KOPT-K1 (cell line): ENCODE data around the gene EVA1A.
"Not testable (repeated sequence)": the region's sequence is repeated elsewhere in the genome, so short reads cannot be mapped to it uniquely, and the experiment has no call there.

ENCODE experiments used
- H3K27ac ChIP-seq: fragments of 200-600 bp; sonication (generic); 2 replicates; pipeline ENCODE4 v1.5.1; 2016; ENCODE audit warnings: antibody characterized with exemption, mild to moderate bottlenecking, low read depth, low read length; ENCODE audit not compliant: poor library complexity, severe bottlenecking
- H3K36me3 ChIP-seq: fragments of 200-600 bp; sonication (generic); 2 replicates; pipeline ENCODE4 v1.5.1; 2017; ENCODE audit warnings: antibody characterized with exemption, mild to moderate bottlenecking, low read length, moderate library complexity; ENCODE audit not compliant: insufficient read depth
- H3K9me3 ChIP-seq: fragments of 200-600 bp; sonication (generic); 2 replicates; pipeline ENCODE4 v1.5.1; 2017; ENCODE audit warnings: antibody characterized with exemption, low read length, mild to moderate bottlenecking; ENCODE audit not compliant: insufficient read depth, poor library complexity, severe bottlenecking

EVA1A gene

GRCh38 chr2:75506101-75506697 is 54.5 kb downstream of the EVA1A start:
- Histone ChIP-seq H3K9me3 (no peaks in the 10 kb centered on the region), H3K36me3 (no peaks in the 10 kb centered on the region), H3K27ac (no peak overlapping the region)

- no peak overlapping the region for H3K27ac ChIP-seq
- H3K9me3 ChIP-seq = no peaks in the 10 kb centered on the region
Observed at GRCh38 chr2:75505012-75505411, 55.7 kb downstream of the EVA1A start.

GRCh38 chr2:75503048-75503607 is 57.6 kb downstream of the EVA1A start:
- Histone ChIP-seq H3K27ac (no peak overlapping the region), H3K9me3 (no peaks in the 10 kb centered on the region)

More at GRCh38 chr2:75505012-75505411, 55.7 kb downstream of the EVA1A start:
- no peaks in the 10 kb centered on the region for H3K36me3 ChIP-seq

GRCh38 chr2:75500633-75501032 is 60.1 kb downstream of the EVA1A start:
- Histone ChIP-seq H3K27ac (no peak overlapping the region), H3K9me3 (no peaks in the 10 kb centered on the region), H3K36me3 (no peaks in the 10 kb centered on the region)

More at GRCh38 chr2:75503048-75503607, 57.6 kb downstream of the EVA1A start:
- no peaks in the 10 kb centered on the region for H3K36me3 ChIP-seq

GRCh38 chr2:75499534-75499933 is 61.2 kb downstream of the EVA1A start:
- no peaks in the 10 kb centered on the region for H3K36me3 ChIP-seq
- no peaks in the 10 kb centered on the region for H3K9me3 ChIP-seq
- no peak overlapping the region for H3K27ac ChIP-seq

- Histone ChIP-seq H3K9me3 (no peaks in the 10 kb centered on the region), H3K36me3 (no peaks in the 10 kb centered on the region), H3K27ac (no peak overlapping the region)
Observed at GRCh38 chr2:75498907-75499306, 61.8 kb downstream of the EVA1A start.

GRCh38 chr2:75497256-75497655 is 63.5 kb downstream of the EVA1A start:
- no peak overlapping the region for H3K27ac ChIP-seq
- H3K36me3 ChIP-seq = no peaks in the 10 kb centered on the region
- H3K9me3 ChIP-seq = no peaks in the 10 kb centered on the region

- Histone ChIP-seq H3K27ac (no peak overlapping the region), H3K9me3 (no peaks in the 10 kb centered on the region), H3K36me3 (no peaks in the 10 kb centered on the region)
Observed at GRCh38 chr2:75495862-75496261, 64.9 kb downstream of the EVA1A start.

- H3K9me3 ChIP-seq = no peaks in the 10 kb centered on the region
- H3K36me3 ChIP-seq = no peaks in the 10 kb centered on the region
- H3K27ac ChIP-seq = no peak overlapping the region
Observed at GRCh38 chr2:75494137-75494769, 66.5 kb downstream of the EVA1A start.

- no peaks in the 10 kb centered on the region for H3K36me3 ChIP-seq
- H3K9me3 ChIP-seq = no peaks in the 10 kb centered on the region
- no peak overlapping the region for H3K27ac ChIP-seq
Observed at GRCh38 chr2:75493230-75493629, 67.5 kb downstream of the EVA1A start.

- no peaks in the 10 kb centered on the region for H3K36me3 ChIP-seq
- H3K27ac ChIP-seq = no peak overlapping the region
- H3K9me3 ChIP-seq = no peaks in the 10 kb centered on the region
Observed at GRCh38 chr2:75491129-75491753, 69.5 kb downstream of the EVA1A start.

GRCh38 chr2:75489721-75490120 is 71.0 kb downstream of the EVA1A start:
- Histone ChIP-seq H3K36me3 (no peaks in the 10 kb centered on the region), H3K9me3 (no peaks in the 10 kb centered on the region), H3K27ac (no peak overlapping the region)

GRCh38 chr2:75488157-75488556 is 72.6 kb downstream of the EVA1A start:
- H3K36me3 ChIP-seq = no peaks in the 10 kb centered on the region
- no peak overlapping the region for H3K27ac ChIP-seq
- H3K9me3 ChIP-seq = no peaks in the 10 kb centered on the region

- not testable (repeated sequence) for H3K9me3 ChIP-seq, H3K27ac ChIP-seq, H3K36me3 ChIP-seq
Observed at GRCh38 chr2:75486735-75487134, 74.0 kb downstream of the EVA1A start.

- no peaks in the 10 kb centered on the region for H3K36me3 ChIP-seq
- H3K9me3 ChIP-seq = no peaks in the 10 kb centered on the region
- H3K27ac ChIP-seq = no peak overlapping the region
Observed at GRCh38 chr2:75484840-75485239, 75.9 kb downstream of the EVA1A start.
